ENCODE measurements around the gene ING1. TPM values are rescaled to one million over a fixed set of nuclear protein-coding genes. Genes with fewer than 3 reads are reported as not detected.
"Not testable (repeated sequence)": the region's sequence is repeated elsewhere in the genome, so short reads cannot be mapped to it uniquely, and the experiment has no call there.

Gene ING1
- total RNA-seq, 2 experiments from 2014 or later = 16.0 to 21.3 TPM

- no peak for DNase-seq
- Mint-ChIP-seq H3K4me3 (no peak overlapping the region), H3K36me3 (ENCODE audit: low read depth) (peaks cover 37% of the 10 kb centered on the region), H3K27me3 (no peaks in the 10 kb centered on the region), H3K4me1 (peaks cover 42% of the 10 kb centered on the region), H3K27ac (peak overlapping the region; percentile 19), H3K9me3 (no peaks in the 10 kb centered on the region)
- POLR2A ChIA-PET = no interaction called here
- CTCF ChIA-PET = no interaction called here
Observed at GRCh38 chr13:110699148-110700145, 14.1 kb upstream of the ING1 start.

- ChIA-PET CTCF (no interaction called here), POLR2A (no interaction called here)
- H3K27ac Mint-ChIP-seq = no peak overlapping the region
- H3K4me1 Mint-ChIP-seq = peaks cover 47% of the 10 kb centered on the region
- no peaks in the 10 kb centered on the region for H3K9me3 Mint-ChIP-seq
- no peak for DNase-seq
- H3K4me3 Mint-ChIP-seq = no peak overlapping the region
- H3K36me3 Mint-ChIP-seq (ENCODE audit: low read depth) = peaks cover 39% of the 10 kb centered on the region
- H3K27me3 Mint-ChIP-seq = no peaks in the 10 kb centered on the region
Observed at GRCh38 chr13:110700186-110700585, 13.3 kb upstream of the ING1 start.

GRCh38 chr13:110700641-110701040 is 12.9 kb upstream of the ING1 start:
- H3K4me3 Mint-ChIP-seq = no peak overlapping the region
- H3K9me3 Mint-ChIP-seq = no peaks in the 10 kb centered on the region
- H3K27ac Mint-ChIP-seq = no peak overlapping the region
- H3K36me3 Mint-ChIP-seq (ENCODE audit: low read depth) = peaks cover 40% of the 10 kb centered on the region
- no peak for DNase-seq
- H3K4me1 Mint-ChIP-seq = peaks cover 49% of the 10 kb centered on the region
- H3K27me3 Mint-ChIP-seq = no peaks in the 10 kb centered on the region
- CTCF ChIA-PET = no interaction called here
- POLR2A ChIA-PET = no interaction called here

GRCh38 chr13:110701061-110701460 is 12.4 kb upstream of the ING1 start:
- H3K4me3 Mint-ChIP-seq, H3K27ac Mint-ChIP-seq, POLR2A ChIA-PET, H3K9me3 Mint-ChIP-seq, H3K27me3 Mint-ChIP-seq, DNase-seq, CTCF ChIA-PET: not testable (repeated sequence)
- H3K36me3 Mint-ChIP-seq (ENCODE audit: low read depth) = peaks cover 38% of the 10 kb centered on the region
- peaks cover 47% of the 10 kb centered on the region for H3K4me1 Mint-ChIP-seq

GRCh38 chr13:110702089-110702488 is 11.4 kb upstream of the ING1 start:
- Mint-ChIP-seq H3K36me3 (ENCODE audit: low read depth) (peaks cover 36% of the 10 kb centered on the region), H3K4me1 (peaks cover 47% of the 10 kb centered on the region), H3K9me3 (no peaks in the 10 kb centered on the region), H3K4me3 (no peak overlapping the region), H3K27ac (no peak overlapping the region), H3K27me3 (no peaks in the 10 kb centered on the region)
- ChIA-PET POLR2A (no interaction called here), CTCF (no interaction called here)
- DNase-seq = no peak

- Mint-ChIP-seq H3K4me3 (no peak overlapping the region), H3K9me3 (no peaks in the 10 kb centered on the region), H3K27me3 (no peaks in the 10 kb centered on the region), H3K27ac (peak overlapping the region; percentile 33), H3K4me1 (peaks cover 47% of the 10 kb centered on the region), H3K36me3 (ENCODE audit: low read depth) (peaks cover 31% of the 10 kb centered on the region)
- no peak for DNase-seq
- CTCF ChIA-PET = interaction anchor here (1.2 kb wide), 1 partner anchor 12 kb away, joined by 4 read pairs; no protein-coding TSS in a partner anchor
- POLR2A ChIA-PET = interaction anchor here (0.6 to 1.0 kb wide), 2 partner anchors 10 to 12 kb away, joined by 3 read pairs; no protein-coding TSS in a partner anchor
Observed at GRCh38 chr13:110702591-110703526, 10.6 kb upstream of the ING1 start.

GRCh38 chr13:110705356-110705825 is 8.1 kb upstream of the ING1 start:
- Mint-ChIP-seq H3K27ac (peak overlapping the region; percentile 94), H3K9me3 (no peaks in the 10 kb centered on the region), H3K36me3 (ENCODE audit: low read depth) (peaks cover 16% of the 10 kb centered on the region), H3K4me1 (peaks cover 39% of the 10 kb centered on the region), H3K4me3 (peak overlapping the region; percentile 94), H3K27me3 (no peaks in the 10 kb centered on the region)
- ChIA-PET POLR2A (interaction anchor here (1.3 kb wide), 1 partner anchor 11 kb away, joined by 11 read pairs; no protein-coding TSS in a partner anchor), CTCF (interaction anchor here (2.1 kb wide), 1 partner anchor 22 kb away, joined by 5 read pairs; no protein-coding TSS in a partner anchor)
- no peak for DNase-seq

GRCh38 chr13:110705826-110706569 is 7.5 kb upstream of the ING1 start, which contains the start of gene CARS2:
CARS2 (minus strand) TSS chr13:110706116; CDS start chr13:110706093, 23 bp downstream.
- peaks cover 37% of the 10 kb centered on the region for H3K4me1 Mint-ChIP-seq
- CTCF ChIA-PET = interaction anchor here (0.5 to 2.1 kb wide), 3 partner anchors 10 to 1480 kb away, joined by 3 to 5 read pairs (median 4); no protein-coding TSS in a partner anchor
- peak within 1 kb of the TSS; percentile 94 for H3K27ac Mint-ChIP-seq
- peak; percentile 93 for DNase-seq
- POLR2A ChIA-PET = interaction anchor here (1.3 kb wide), 1 partner anchor 10 kb away, joined by 11 read pairs; no protein-coding TSS in a partner anchor
- peak within 1 kb of the TSS; percentile 94 for H3K4me3 Mint-ChIP-seq
- H3K36me3 Mint-ChIP-seq (ENCODE audit: low read depth) = peaks cover 12% of the 10 kb centered on the region
- no peaks in the 10 kb centered on the region for H3K27me3 Mint-ChIP-seq
- H3K9me3 Mint-ChIP-seq = no peaks in the 10 kb centered on the region

- H3K27me3 Mint-ChIP-seq = no peaks in the 10 kb centered on the region
- peaks cover 8% of the 10 kb centered on the region for H3K36me3 Mint-ChIP-seq (ENCODE audit: low read depth)
- CTCF ChIA-PET = no interaction called here
- H3K27ac Mint-ChIP-seq = peak overlapping the region; percentile 77
- H3K4me3 Mint-ChIP-seq = peak overlapping the region; percentile 70
- H3K4me1 Mint-ChIP-seq = peaks cover 41% of the 10 kb centered on the region
- POLR2A ChIA-PET = interaction anchor here (1.3 kb wide), 1 partner anchor 9 kb away, joined by 11 read pairs; no protein-coding TSS in a partner anchor
- H3K9me3 Mint-ChIP-seq = no peaks in the 10 kb centered on the region
- no peak for DNase-seq
Observed at GRCh38 chr13:110706570-110707372, 6.7 kb upstream of the ING1 start.

GRCh38 chr13:110712081-110712848 is 1.2 kb upstream of the ING1 start:
- ChIA-PET CTCF (no interaction called here), POLR2A (interaction anchor here (0.7 to 0.9 kb wide), 2 partner anchors 9 to 201 kb away, joined by 3 to 4 read pairs; no protein-coding TSS in a partner anchor)
- Mint-ChIP-seq H3K9me3 (no peaks in the 10 kb centered on the region), H3K4me3 (peak overlapping the region; percentile 99), H3K27ac (peak overlapping the region; percentile 100), H3K4me1 (peaks cover 21% of the 10 kb centered on the region), H3K27me3 (no peaks in the 10 kb centered on the region), H3K36me3 (ENCODE audit: low read depth) (peaks cover 4% of the 10 kb centered on the region)
- DNase-seq = peak; percentile 87
